HepG2 (cell line): ENCODE data around the gene PEPD. TPM values are rescaled to one million over a fixed set of nuclear protein-coding genes. Genes with fewer than 3 reads are reported as not detected.

Experiments
- ATAD3A ChIP-seq: sonication (generic); formaldehyde crosslinking; IDR thresholded peaks from 2 replicates; pipeline ENCODE4 v1.4.0; 2020; ENCODE audit warnings: missing genetic modification reagents
- EED ChIP-seq: sonication (generic); formaldehyde crosslinking; IDR thresholded peaks from 2 replicates; pipeline ENCODE4 v1.5.0; 2020; ENCODE audit warnings: mild to moderate bottlenecking, missing genetic modification reagents
- FOXC1 ChIP-seq: sonication (generic); formaldehyde crosslinking; IDR thresholded peaks from 2 replicates; pipeline ENCODE4 v1.8.0; 2022; ENCODE audit warnings: mild to moderate bottlenecking, missing genetic modification reagents, borderline replicate concordance
- HMG20B ChIP-seq: conservative IDR thresholded peaks from 2 replicates; pipeline ENCODE4 v1.6.1; 2016; ENCODE audit warnings: missing genetic modification reagents, missing compliant biosample characterization
- HNRNPH1 ChIP-seq: fragments of 200-400 bp; formaldehyde crosslinking; optimal IDR thresholded peaks from 2 replicates; pipeline ENCODE3; 2017; ENCODE audit warnings: mild to moderate bottlenecking, low read depth, low read length
- KLF12 ChIP-seq: sonication (generic); formaldehyde crosslinking; IDR thresholded peaks from 2 replicates; pipeline ENCODE4 v1.4.0; 2020; ENCODE audit warnings: missing genetic modification reagents, borderline replicate concordance
- MED13 ChIP-seq: sonication (generic); formaldehyde crosslinking; IDR thresholded peaks from 2 replicates; pipeline ENCODE4 v1.5.0; 2020; ENCODE audit warnings: missing genetic modification reagents
- NR3C1 ChIP-seq: sonication (generic); formaldehyde crosslinking; IDR thresholded peaks from 2 replicates; pipeline ENCODE4 v1.4.0; 2020; ENCODE audit warnings: missing genetic modification reagents
- RFX3 ChIP-seq: IDR thresholded peaks from 2 replicates; pipeline ENCODE4 v1.6.1; 2016; ENCODE audit warnings: missing biosample characterization, missing genetic modification reagents
- TGIF2 ChIP-seq: IDR thresholded peaks from 2 replicates; pipeline ENCODE4 v1.6.1; 2016; ENCODE audit warnings: control low read depth, missing compliant biosample characterization
- ZBTB20 ChIP-seq: sonication (generic); formaldehyde crosslinking; IDR thresholded peaks from 2 replicates; pipeline ENCODE4 v1.8.1; 2023; ENCODE audit warnings: missing genetic modification reagents, low read depth, mild to moderate bottlenecking, borderline replicate concordance
- ZFP90 ChIP-seq: sonication (generic); formaldehyde crosslinking; IDR thresholded peaks from 2 replicates; pipeline ENCODE4 v1.8.0; 2022; ENCODE audit warnings: missing genetic modification reagents, mild to moderate bottlenecking, inconsistent platforms, borderline replicate concordance
- ZNF251 ChIP-seq: sonication (generic); formaldehyde crosslinking; IDR thresholded peaks from 2 replicates; pipeline ENCODE4 v1.9.0; 2021; ENCODE audit warnings: mild to moderate bottlenecking, missing genetic modification reagents
- ZNF543 ChIP-seq: sonication (generic); formaldehyde crosslinking; IDR thresholded peaks from 2 replicates; pipeline ENCODE4 v1.4.0; 2020; ENCODE audit warnings: mild to moderate bottlenecking, missing genetic modification reagents
- ZNF746 ChIP-seq: sonication (generic); formaldehyde crosslinking; IDR thresholded peaks from 2 replicates; pipeline ENCODE4 v1.8.0; 2022; ENCODE audit warnings: mild to moderate bottlenecking, missing genetic modification reagents
- ZSCAN20 ChIP-seq: sonication (generic); formaldehyde crosslinking; IDR thresholded peaks from 2 replicates; pipeline ENCODE4 v1.4.0; 2020; ENCODE audit warnings: missing genetic modification reagents, mild to moderate bottlenecking, borderline replicate concordance
- polyA plus RNA-seq, 8 experiments: library from polyadenylated mRNA; depleted of rRNA in 3 of 8; stranded (reverse) in 7 of 8; unstranded in 1 of 8; fragments of >200 nt; fragmentation: Illumina TruSeq in 4 of 8; extraction: Trizol in 4 of 8; gene quantifications; 2 replicates each; pipeline versions ENCODE4 v1.2.1 to v1.2.3, GENCODE V29; 2011 to 2016; ENCODE audit warnings: low read depth in 4 of 8, missing spikeins in 1 of 8, mixed read lengths in 1 of 8; ENCODE audit not compliant: insufficient read depth in 1 of 8
- total RNA-seq, 5 experiments: library from RNA; depleted of rRNA; stranded (reverse); fragments of >200 nt; fragmentation: Illumina TruSeq; extraction: Trizol; gene quantifications; 2 replicates each; pipeline ENCODE4 v1.2.3, GENCODE V29; 2016; ENCODE audit warnings: low read depth in 1 of 5
- TF ChIP-seq, protein P1 (sequence below): sonication (generic); formaldehyde crosslinking; IDR thresholded peaks from 2 replicates; pipeline ENCODE4 v1.5.1; 2020; ENCODE audit warnings: missing genetic modification reagents, mild to moderate bottlenecking, borderline replicate concordance
- TF ChIP-seq, protein P2 (sequence below), 2 experiments: sonication (generic) in 1 of 2; formaldehyde crosslinking in 1 of 2; IDR thresholded peaks; 2 replicates each; pipeline versions ENCODE4 v1.6.1 to v1.9.0; 2014 to 2022; ENCODE audit warnings: antibody characterized with exemption in 1 of 2, borderline replicate concordance in 1 of 2, inconsistent platforms in 1 of 2, low read depth in 1 of 2, missing genetic modification reagents in 1 of 2
- TF ChIP-seq, protein P3 (sequence below): sonication (generic); formaldehyde crosslinking; IDR thresholded peaks from 2 replicates; pipeline ENCODE4 v1.5.0; 2020; ENCODE audit warnings: mild to moderate bottlenecking, missing genetic modification reagents, moderate library complexity
- TF ChIP-seq, protein P4 (sequence below): IDR thresholded peaks from 2 replicates; pipeline ENCODE4 v1.6.1; 2016

The PEPD gene
- total and polyA plus RNA-seq, 2 of the 13 experiments (the other 11 are each of a cell fraction or from before 2014, with no cell fraction given), result 60.7 to 75.1 TPM

DNA sequence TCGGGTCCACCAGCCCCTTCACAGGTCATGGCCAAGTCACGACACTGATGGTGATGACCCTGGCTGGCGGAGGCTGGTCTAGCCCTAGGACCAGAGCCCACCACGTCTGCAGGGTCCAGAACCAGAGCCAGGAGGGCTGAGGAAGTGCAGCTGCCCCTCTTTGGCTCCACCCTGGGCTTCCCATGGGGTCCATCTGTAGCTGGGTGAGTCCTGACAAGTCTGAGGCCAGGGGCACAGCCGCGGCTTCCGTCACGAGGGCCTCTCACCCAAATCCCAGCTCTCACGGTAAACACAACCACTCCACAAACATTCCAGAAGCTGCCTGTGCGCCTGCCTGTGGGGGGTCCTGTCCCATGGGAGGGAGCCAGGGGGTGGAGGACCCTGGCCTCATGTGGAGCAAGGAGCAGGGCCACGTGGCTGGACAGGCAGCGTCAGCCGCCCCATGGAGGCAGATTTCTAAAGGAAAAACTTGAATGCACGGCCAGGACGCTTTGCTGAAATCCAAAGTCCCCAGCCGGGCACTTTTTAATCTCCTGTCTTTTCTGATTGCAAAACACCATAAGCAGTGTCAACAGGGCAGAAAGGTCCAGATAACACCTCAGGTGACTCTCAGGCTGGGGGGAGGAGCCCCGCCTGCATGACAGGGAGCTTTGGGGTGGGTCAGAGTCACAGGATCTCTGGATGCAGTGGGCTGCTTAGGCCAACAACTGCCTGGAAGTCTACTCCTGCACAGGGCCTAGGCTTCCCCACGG lies 118.2 kb downstream of the PEPD start (continued):
- TF ChIP-seq, protein P1, sequence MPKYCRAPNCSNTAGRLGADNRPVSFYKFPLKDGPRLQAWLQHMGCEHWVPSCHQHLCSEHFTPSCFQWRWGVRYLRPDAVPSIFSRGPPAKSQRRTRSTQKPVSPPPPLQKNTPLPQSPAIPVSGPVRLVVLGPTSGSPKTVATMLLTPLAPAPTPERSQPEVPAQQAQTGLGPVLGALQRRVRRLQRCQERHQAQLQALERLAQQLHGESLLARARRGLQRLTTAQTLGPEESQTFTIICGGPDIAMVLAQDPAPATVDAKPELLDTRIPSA (CRISPR knock-in tag), result peak; percentile 34; the same call in 1 of the 2 replicates
- TF ChIP-seq KLF12 (peak; percentile 92; the same call in 1 of the 2 replicates), ZNF251 (CRISPR knock-in tag) (peak; percentile 93; the same call in 1 of the 2 replicates), HMG20B (CRISPR knock-in tag) (peak; percentile 76), ZSCAN20 (CRISPR knock-in tag) (peak; percentile 91; the same call in 1 of the 2 replicates), ZNF746 (CRISPR knock-in tag) (peak; percentile 98), NR3C1 (CRISPR knock-in tag) (no peak), ZNF543 (CRISPR knock-in tag) (peak; percentile 95), RFX3 (no peak; the same call in 1 of the 2 replicates), FOXC1 (CRISPR knock-in tag) (peak; percentile 98), EED (CRISPR knock-in tag) (no peak), ZBTB20 (CRISPR knock-in tag) (peak; percentile 81; the same call in 1 of the 2 replicates), TGIF2 (CRISPR knock-in tag) (peak; percentile 96), HNRNPH1 (no peak), ATAD3A (no peak), ZFP90 (CRISPR knock-in tag) (peak; percentile 96), MED13 (CRISPR knock-in tag) (peak; percentile 98)
- TF ChIP-seq, protein P2, sequence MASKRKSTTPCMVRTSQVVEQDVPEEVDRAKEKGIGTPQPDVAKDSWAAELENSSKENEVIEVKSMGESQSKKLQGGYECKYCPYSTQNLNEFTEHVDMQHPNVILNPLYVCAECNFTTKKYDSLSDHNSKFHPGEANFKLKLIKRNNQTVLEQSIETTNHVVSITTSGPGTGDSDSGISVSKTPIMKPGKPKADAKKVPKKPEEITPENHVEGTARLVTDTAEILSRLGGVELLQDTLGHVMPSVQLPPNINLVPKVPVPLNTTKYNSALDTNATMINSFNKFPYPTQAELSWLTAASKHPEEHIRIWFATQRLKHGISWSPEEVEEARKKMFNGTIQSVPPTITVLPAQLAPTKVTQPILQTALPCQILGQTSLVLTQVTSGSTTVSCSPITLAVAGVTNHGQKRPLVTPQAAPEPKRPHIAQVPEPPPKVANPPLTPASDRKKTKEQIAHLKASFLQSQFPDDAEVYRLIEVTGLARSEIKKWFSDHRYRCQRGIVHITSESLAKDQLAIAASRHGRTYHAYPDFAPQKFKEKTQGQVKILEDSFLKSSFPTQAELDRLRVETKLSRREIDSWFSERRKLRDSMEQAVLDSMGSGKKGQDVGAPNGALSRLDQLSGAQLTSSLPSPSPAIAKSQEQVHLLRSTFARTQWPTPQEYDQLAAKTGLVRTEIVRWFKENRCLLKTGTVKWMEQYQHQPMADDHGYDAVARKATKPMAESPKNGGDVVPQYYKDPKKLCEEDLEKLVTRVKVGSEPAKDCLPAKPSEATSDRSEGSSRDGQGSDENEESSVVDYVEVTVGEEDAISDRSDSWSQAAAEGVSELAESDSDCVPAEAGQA (IDR thresholded peaks at IDR 0.05; ENCODE audit: low read depth), result 0 out of 2 replicates have a peak, but pooled peaks have one; percentile 46
- TF ChIP-seq, protein P2 (CRISPR knock-in tag; IDR thresholded peaks at IDR 0.05; ENCODE audit: borderline replicate concordance), result peak; percentile 82; the same call in 1 of the 2 replicates
- TF ChIP-seq, protein P3, sequence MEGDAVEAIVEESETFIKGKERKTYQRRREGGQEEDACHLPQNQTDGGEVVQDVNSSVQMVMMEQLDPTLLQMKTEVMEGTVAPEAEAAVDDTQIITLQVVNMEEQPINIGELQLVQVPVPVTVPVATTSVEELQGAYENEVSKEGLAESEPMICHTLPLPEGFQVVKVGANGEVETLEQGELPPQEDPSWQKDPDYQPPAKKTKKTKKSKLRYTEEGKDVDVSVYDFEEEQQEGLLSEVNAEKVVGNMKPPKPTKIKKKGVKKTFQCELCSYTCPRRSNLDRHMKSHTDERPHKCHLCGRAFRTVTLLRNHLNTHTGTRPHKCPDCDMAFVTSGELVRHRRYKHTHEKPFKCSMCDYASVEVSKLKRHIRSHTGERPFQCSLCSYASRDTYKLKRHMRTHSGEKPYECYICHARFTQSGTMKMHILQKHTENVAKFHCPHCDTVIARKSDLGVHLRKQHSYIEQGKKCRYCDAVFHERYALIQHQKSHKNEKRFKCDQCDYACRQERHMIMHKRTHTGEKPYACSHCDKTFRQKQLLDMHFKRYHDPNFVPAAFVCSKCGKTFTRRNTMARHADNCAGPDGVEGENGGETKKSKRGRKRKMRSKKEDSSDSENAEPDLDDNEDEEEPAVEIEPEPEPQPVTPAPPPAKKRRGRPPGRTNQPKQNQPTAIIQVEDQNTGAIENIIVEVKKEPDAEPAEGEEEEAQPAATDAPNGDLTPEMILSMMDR (CRISPR knock-in tag), result peak; percentile 34; the same call in 1 of the 2 replicates
- TF ChIP-seq, protein P4, sequence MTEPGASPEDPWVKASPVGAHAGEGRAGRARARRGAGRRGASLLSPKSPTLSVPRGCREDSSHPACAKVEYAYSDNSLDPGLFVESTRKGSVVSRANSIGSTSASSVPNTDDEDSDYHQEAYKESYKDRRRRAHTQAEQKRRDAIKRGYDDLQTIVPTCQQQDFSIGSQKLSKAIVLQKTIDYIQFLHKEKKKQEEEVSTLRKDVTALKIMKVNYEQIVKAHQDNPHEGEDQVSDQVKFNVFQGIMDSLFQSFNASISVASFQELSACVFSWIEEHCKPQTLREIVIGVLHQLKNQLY, result peak; percentile 95
